Small intestine (tissue), 7 donors: Measurements from ENCODE around the gene FGFR3. TPM values are rescaled to one million over a fixed set of nuclear protein-coding genes. Genes with fewer than 3 reads are reported as not detected.
A peak's percentile ranks its signal among the peaks of the same experiment; 100 is the strongest.

ENCODE experiments used
- DNase-seq, 2 donors: peaks; one replicate each; pipeline versions ENCODE4 v3.0.0 to v3.0.0-alpha.2; 2013
- FAIRE-seq: peaks from 2 replicates; lab custom pipeline; 2012; peaks lifted over from hg19 to GRCh38; lab: Jason Lieb, UNC
- H3K27ac ChIP-seq, 3 donors: one replicate each; pipeline ENCODE4 v1.5.1; 2013; ENCODE audit warnings: low read length in 2 of 3, mild to moderate bottlenecking in 2 of 3, control low read depth in 1 of 3, inconsistent platforms in 1 of 3, low read depth in 1 of 3, moderate library complexity in 1 of 3
- H3K27me3 ChIP-seq, 3 donors: one replicate each; pipeline ENCODE4 v1.6.1; 2013; ENCODE audit warnings: low read length in 3 of 3, inconsistent platforms in 1 of 3; ENCODE audit not compliant: control insufficient read depth in 3 of 3, insufficient read depth in 3 of 3
- H3K36me3 ChIP-seq, 3 donors: one replicate each; pipeline ENCODE4 v1.6.1; 2013; ENCODE audit warnings: low read length in 3 of 3, inconsistent platforms in 1 of 3, low read depth in 1 of 3, mild to moderate bottlenecking in 1 of 3, moderate library complexity in 1 of 3; ENCODE audit not compliant: control insufficient read depth in 3 of 3, insufficient read depth in 2 of 3
- H3K4me1 ChIP-seq, 3 donors: one replicate each; pipeline ENCODE4 v1.6.1; 2013; ENCODE audit warnings: low read length in 2 of 3, inconsistent platforms in 1 of 3, low read depth in 1 of 3, mild to moderate bottlenecking in 1 of 3, moderate library complexity in 1 of 3; ENCODE audit not compliant: control insufficient read depth in 3 of 3, insufficient read depth in 2 of 3
- H3K4me3 ChIP-seq, 3 donors: one replicate each; pipeline ENCODE4 v1.5.1; 2013; ENCODE audit warnings: low read length in 3 of 3, control low read depth in 1 of 3, inconsistent platforms in 1 of 3, low read depth in 1 of 3, mild to moderate bottlenecking in 1 of 3, moderate library complexity in 1 of 3
- H3K9me3 ChIP-seq, 2 donors: one replicate each; pipeline ENCODE4 v1.6.1; 2013; ENCODE audit warnings: low read depth in 1 of 2, low read length in 1 of 2; ENCODE audit not compliant: control insufficient read depth in 2 of 2, insufficient read depth in 1 of 2
- WGBS, 3 donors: extraction: QIAGEN DNeasy Blood & Tissue Kit; methylation state at CpG; one replicate each; pipeline ENCODE4 v1.1.7; 2013; 5-methylcytosine and 5-hydroxymethylcytosine counted together
- polyA plus RNA-seq, 4 donors: library from polyadenylated mRNA; stranded (reverse) in 3 of 4; unstranded in 1 of 4; fragments of 200-250 nt in 3 of 4; fragments of 120-200 nt in 1 of 4; gene quantifications; one replicate each; pipeline versions ENCODE4 v1.2.1 to v1.2.3, GENCODE V29; 2013
- donor health status: healthy with polysubstance abuse.
- donor health status: control.
- donor health status: control.
- donor health status: Bipolar disorder and iron deficiency.
- donor health status: healthy.

The FGFR3 gene
- polyA plus RNA-seq, 4 donors = 13.8 to 267 (median 35.7) TPM

GRCh38 chr4:1776521-1777161 lies 16.5 kb upstream of the FGFR3 start:
- WGBS, 3 donors = 86 to 89% (median 87%) methylated on average over 24 of the region's 24 CpGs
- no peak for DNase-seq
- no peak overlapping the region for H3K27ac ChIP-seq

GRCh38 chr4:1777822-1778641 lies 15.1 kb upstream of the FGFR3 start:
- no peak overlapping the region for H3K4me3 ChIP-seq
- DNase-seq = peak in 1 of 2 donors; percentile 28
- no peaks in the 10 kb centered on the region for H3K36me3 ChIP-seq
- H3K9me3 ChIP-seq = no peaks in the 10 kb centered on the region
- FAIRE-seq = no peak
- WGBS, 3 donors = 45 to 57% (median 55%) methylated on average over 17 to 27 of the region's 27 CpGs
- H3K27me3 ChIP-seq = no peaks in the 10 kb centered on the region
- no peak overlapping the region for H3K27ac ChIP-seq
- H3K4me1 ChIP-seq = peaks cover 0 to 30% (median 0%) of the 10 kb centered on the region in 3 donors

More at GRCh38 chr4:1776521-1777161, 16.5 kb upstream of the FGFR3 start:
- Histone ChIP-seq H3K27me3 (no peaks in the 10 kb centered on the region), H3K36me3 (no peaks in the 10 kb centered on the region), H3K4me3 (no peak overlapping the region), H3K9me3 (no peaks in the 10 kb centered on the region), H3K4me1 (peaks cover 0 to 44% (median 0%) of the 10 kb centered on the region in 3 donors)
- FAIRE-seq = no peak

GRCh38 chr4:1778642-1779392 lies 14.3 kb upstream of the FGFR3 start:
- Histone ChIP-seq H3K27me3 (no peaks in the 10 kb centered on the region), H3K4me3 (no peak overlapping the region), H3K9me3 (no peaks in the 10 kb centered on the region), H3K4me1 (peaks cover 0 to 25% (median 0%) of the 10 kb centered on the region in 3 donors), H3K27ac (no peak overlapping the region), H3K36me3 (no peaks in the 10 kb centered on the region)
- WGBS, 3 donors = 74 to 85% (median 85%) methylated on average over 15 to 18 of the region's 18 CpGs
- DNase-seq (no peak), FAIRE-seq (no peak)

GRCh38 chr4:1779588-1780382 lies 13.3 kb upstream of the FGFR3 start:
- no peak overlapping the region for H3K27ac ChIP-seq
- H3K27me3 ChIP-seq = no peaks in the 10 kb centered on the region
- peaks cover 0 to 30% (median 0%) of the 10 kb centered on the region in 3 donors for H3K4me1 ChIP-seq
- H3K36me3 ChIP-seq = no peaks in the 10 kb centered on the region
- H3K9me3 ChIP-seq = no peaks in the 10 kb centered on the region
- no peak overlapping the region for H3K4me3 ChIP-seq
- FAIRE-seq (no peak), DNase-seq (no peak)
- WGBS, 3 donors = 71 to 81% (median 80%) methylated on average over 14 to 18 of the region's 18 CpGs

- H3K4me1 ChIP-seq = peaks cover 0 to 37% (median 0%) of the 10 kb centered on the region in 3 donors
- H3K27me3 ChIP-seq = no peaks in the 10 kb centered on the region
- DNase-seq (no peak), FAIRE-seq (no peak)
- no peak overlapping the region for H3K27ac ChIP-seq
- H3K36me3 ChIP-seq = no peaks in the 10 kb centered on the region
- H3K9me3 ChIP-seq = no peaks in the 10 kb centered on the region
- 69 to 82% (median 76%) methylated on average over 14 of the region's 14 CpGs for WGBS, 3 donors
- H3K4me3 ChIP-seq = no peak overlapping the region
These were observed 12.7 kb upstream of the FGFR3 start for GRCh38 chr4:1780435-1780834.

GRCh38 chr4:1783015-1783414 lies 10.1 kb upstream of the FGFR3 start:
- H3K4me1 ChIP-seq = peaks cover 0 to 51% (median 0%) of the 10 kb centered on the region in 3 donors
- no peak overlapping the region for H3K27ac ChIP-seq
- WGBS, 3 donors = 61 to 79% (median 77%) methylated on average over 9 to 10 of the region's 10 CpGs
- FAIRE-seq (no peak), DNase-seq (no peak)
- no peak overlapping the region for H3K4me3 ChIP-seq
- no peaks in the 10 kb centered on the region for H3K36me3 ChIP-seq
- no peaks in the 10 kb centered on the region for H3K9me3 ChIP-seq
- no peaks in the 10 kb centered on the region for H3K27me3 ChIP-seq

- Histone ChIP-seq H3K27ac (no peak overlapping the region), H3K36me3 (no peaks in the 10 kb centered on the region), H3K27me3 (no peaks in the 10 kb centered on the region), H3K4me3 (no peak overlapping the region), H3K4me1 (peaks cover 0 to 43% (median 0%) of the 10 kb centered on the region in 3 donors), H3K9me3 (no peaks in the 10 kb centered on the region)
- 74 to 83% (median 76%) methylated on average over 12 of the region's 12 CpGs for WGBS, 3 donors
- DNase-seq (no peak), FAIRE-seq (no peak)
These were observed 9.1 kb upstream of the FGFR3 start for GRCh38 chr4:1783970-1784369.
